NCI-H1930 (cell line): ENCODE data around the gene ARAP3.
"Not testable (repeated sequence)": the region's sequence is repeated elsewhere in the genome, so short reads cannot be mapped to it uniquely, and the experiment has no call there.

ENCODE experiments used
- DNase-seq, 2 experiments: peaks; one replicate each; lab custom pipeline; 2025; lab: John Stamatoyannopoulos, UW

The ARAP3 gene, protein sequence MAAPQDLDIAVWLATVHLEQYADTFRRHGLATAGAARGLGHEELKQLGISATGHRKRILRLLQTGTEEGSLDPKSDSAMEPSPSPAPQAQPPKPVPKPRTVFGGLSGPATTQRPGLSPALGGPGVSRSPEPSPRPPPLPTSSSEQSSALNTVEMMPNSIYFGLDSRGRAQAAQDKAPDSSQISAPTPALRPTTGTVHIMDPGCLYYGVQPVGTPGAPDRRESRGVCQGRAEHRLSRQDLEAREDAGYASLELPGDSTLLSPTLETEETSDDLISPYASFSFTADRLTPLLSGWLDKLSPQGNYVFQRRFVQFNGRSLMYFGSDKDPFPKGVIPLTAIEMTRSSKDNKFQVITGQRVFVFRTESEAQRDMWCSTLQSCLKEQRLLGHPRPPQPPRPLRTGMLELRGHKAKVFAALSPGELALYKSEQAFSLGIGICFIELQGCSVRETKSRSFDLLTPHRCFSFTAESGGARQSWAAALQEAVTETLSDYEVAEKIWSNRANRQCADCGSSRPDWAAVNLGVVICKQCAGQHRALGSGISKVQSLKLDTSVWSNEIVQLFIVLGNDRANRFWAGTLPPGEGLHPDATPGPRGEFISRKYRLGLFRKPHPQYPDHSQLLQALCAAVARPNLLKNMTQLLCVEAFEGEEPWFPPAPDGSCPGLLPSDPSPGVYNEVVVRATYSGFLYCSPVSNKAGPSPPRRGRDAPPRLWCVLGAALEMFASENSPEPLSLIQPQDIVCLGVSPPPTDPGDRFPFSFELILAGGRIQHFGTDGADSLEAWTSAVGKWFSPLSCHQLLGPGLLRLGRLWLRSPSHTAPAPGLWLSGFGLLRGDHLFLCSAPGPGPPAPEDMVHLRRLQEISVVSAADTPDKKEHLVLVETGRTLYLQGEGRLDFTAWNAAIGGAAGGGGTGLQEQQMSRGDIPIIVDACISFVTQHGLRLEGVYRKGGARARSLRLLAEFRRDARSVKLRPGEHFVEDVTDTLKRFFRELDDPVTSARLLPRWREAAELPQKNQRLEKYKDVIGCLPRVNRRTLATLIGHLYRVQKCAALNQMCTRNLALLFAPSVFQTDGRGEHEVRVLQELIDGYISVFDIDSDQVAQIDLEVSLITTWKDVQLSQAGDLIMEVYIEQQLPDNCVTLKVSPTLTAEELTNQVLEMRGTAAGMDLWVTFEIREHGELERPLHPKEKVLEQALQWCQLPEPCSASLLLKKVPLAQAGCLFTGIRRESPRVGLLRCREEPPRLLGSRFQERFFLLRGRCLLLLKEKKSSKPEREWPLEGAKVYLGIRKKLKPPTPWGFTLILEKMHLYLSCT (N-terminal part only)

GRCh38 chr5:141681695-141682641 is at the start of gene ARAP3:
TSS of gene ARAP3 (minus strand) at chr5:141682230. CDS start at chr5:141680486, 1,744 bp downstream.
- DNase-seq = no peak

GRCh38 chr5:141729387-141730006 is 47.5 kb upstream of the ARAP3 start:
- DNase-seq = no peak

- DNase-seq = no peak
Measured at GRCh38 chr5:141725891-141726290, 43.9 kb upstream of the ARAP3 start.

- DNase-seq = not testable (repeated sequence)
Measured at GRCh38 chr5:141725174-141725573, 43.1 kb upstream of the ARAP3 start.

- DNase-seq = no peak
Measured at GRCh38 chr5:141722266-141722665, 40.2 kb upstream of the ARAP3 start.

- DNase-seq = no peak
Measured at GRCh38 chr5:141717043-141717442, 35.0 kb upstream of the ARAP3 start.

- no peak for DNase-seq
Measured at GRCh38 chr5:141716468-141716867, 34.4 kb upstream of the ARAP3 start.

DNA sequence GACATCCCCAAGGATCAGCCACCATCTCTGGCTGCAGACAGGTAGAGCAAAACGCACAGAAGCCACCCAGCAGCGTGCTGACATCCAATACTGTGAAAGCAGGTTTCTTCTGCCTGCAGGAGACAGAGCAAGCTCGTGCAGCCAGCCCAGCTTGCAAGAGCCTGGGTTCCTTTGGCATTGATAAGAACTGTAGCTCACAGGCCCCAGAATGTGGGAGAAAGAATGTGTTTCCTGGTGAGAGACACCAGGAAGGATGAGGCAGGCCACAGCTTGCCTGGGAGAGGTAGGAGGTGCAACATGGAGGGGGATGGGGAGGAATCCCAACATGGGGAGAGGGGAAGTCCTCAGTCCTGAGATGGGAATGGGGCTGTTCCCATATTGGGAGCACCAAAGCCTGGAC is 34.0 kb upstream of the ARAP3 start:
- no peak for DNase-seq

DNA sequence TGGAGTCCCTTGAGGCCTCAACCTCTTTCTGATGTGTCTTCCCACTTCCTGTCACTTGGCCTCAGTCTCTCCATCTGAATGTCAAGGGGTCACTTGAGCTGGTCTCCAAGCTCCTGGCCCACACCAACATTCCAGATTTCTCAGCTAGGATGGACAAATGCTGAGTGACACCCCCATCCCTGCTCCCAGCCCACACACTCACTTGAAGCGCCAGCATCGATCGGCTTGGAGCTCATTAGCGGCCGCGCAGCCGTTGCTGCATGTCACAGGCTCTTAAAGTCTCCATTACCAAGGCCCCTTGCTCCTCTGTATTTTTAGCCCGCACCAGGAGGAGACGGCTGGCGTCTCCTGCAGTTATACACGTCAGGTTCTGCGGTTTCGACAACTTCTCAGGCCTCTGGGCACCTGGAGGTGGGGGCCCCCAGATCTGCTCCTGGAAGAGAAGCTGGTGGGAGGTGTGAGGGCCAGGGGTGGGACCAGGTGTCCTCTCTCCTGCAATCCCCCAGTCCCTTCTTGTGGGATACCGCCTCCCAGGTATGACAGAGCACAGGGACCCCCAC is 33.4 kb upstream of the ARAP3 start:
- DNase-seq = no peak

- DNase-seq = no peak
Measured at GRCh38 chr5:141714542-141715310, 32.7 kb upstream of the ARAP3 start.

DNA sequence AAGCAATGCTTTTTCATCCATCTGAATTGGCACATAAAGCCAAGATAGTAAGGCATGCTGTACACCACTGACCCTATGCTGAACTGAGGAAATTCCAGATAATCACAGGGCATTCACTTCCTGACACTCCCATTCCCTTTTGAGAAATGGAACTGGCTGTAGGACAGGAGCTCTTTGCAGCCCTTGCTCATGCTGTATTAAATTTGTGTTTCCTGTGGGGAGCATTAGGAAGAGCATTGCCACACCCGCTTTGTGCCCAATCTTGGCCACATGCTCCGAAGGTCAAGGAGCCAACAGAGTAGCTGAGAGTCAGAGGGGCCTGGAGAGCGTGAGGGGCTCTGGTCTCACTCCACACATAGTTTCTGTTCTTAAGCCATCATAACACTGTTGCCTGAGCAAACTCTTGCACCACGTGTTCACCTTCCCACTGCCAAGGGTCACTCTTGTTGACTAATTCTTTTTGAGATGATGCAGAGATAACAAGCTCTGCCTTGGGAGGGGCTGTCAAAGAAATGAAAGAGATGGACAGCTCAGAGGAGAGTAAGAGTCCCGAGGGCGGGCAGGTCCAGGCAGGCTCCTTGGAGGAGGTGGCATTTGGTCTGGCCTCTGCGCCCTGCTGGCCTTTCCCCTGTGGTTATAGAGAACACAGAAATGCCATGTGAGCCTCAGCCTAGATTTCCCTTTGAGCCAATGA is 31.7 kb upstream of the ARAP3 start:
- DNase-seq = no peak

DNA sequence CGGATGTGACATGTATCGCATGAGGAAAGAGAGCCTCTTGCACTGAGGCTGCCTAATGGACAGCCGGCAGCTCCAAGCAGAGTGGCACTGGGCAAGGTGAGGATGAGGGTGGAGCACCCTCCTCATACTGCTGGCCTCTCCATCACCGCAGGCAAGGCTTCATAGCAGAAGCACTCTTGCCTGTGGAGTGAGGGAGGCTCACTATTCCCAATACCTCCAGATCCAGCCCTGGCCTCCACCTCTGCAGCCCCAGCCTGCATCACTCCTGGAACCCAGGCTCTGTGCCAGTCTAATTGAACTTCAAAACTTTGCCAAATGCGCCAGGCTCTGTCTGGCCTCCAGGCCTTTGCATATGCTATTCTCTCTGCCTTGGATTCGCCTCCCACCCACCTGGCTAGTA is 29.7 kb upstream of the ARAP3 start:
- no peak for DNase-seq

- DNase-seq = no peak
Measured at GRCh38 chr5:141709699-141710267, 27.8 kb upstream of the ARAP3 start.

DNA sequence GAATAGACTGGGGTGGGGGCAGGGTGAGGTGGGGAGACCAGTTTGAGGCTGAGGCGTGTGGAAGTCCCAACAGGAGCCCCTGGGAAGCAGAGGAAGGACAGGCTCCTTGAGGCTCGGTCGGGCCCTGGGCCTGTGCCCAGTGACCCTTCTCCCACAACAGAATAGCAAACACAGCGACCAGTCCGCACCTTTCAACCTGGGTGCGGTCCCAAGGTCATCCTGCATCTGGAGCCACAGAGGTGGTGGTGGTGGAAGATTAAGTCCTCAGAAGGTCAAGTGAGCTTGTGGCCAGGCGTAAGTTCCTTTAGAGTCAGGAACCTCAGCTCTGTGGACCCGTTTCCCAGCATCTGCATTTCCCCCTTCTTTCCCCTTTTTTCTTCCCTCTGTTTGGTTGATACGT is 26.0 kb upstream of the ARAP3 start:
- no peak for DNase-seq

DNA sequence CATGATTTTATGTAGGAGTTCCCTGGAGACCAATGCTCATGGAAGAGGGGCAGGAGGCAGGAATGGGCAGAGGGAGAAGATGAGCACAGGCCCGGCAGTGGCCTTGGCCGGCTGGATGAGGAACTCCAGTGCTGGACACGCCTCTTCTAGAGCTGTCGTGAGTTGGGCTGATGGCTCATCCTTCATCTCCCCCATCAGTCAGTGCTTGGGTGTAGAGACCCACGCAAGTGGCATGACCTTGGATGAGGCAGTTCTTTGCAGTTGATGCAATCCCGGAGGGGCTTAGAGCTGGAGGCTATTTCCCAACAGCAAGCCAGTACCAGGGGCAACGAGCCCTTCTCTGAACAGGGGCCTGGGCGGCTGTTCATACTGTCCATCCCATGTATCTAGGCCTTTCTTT is 25.5 kb upstream of the ARAP3 start:
- no peak for DNase-seq

DNA sequence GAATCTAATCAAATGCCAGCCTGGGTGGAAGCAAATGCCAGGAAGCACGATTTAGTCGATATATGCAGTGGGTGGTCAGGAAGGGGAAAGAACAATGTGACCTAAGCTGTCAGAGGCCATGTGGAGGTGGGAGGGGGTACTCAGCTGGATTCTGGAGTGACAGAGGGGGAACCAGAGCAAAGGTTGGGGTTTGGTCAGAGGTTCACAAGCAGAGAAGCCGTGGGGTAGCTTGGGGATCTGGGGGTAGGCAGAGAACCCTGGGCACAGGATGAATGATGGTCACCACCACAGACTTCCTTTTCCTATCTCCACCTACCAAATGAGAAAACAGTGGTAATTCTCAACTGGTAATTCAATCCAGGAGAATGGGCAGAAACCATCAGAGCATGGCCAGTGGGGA is 24.1 kb upstream of the ARAP3 start:
- DNase-seq = no peak

- DNase-seq = no peak
Measured at GRCh38 chr5:141705469-141705868, 23.4 kb upstream of the ARAP3 start.

DNA sequence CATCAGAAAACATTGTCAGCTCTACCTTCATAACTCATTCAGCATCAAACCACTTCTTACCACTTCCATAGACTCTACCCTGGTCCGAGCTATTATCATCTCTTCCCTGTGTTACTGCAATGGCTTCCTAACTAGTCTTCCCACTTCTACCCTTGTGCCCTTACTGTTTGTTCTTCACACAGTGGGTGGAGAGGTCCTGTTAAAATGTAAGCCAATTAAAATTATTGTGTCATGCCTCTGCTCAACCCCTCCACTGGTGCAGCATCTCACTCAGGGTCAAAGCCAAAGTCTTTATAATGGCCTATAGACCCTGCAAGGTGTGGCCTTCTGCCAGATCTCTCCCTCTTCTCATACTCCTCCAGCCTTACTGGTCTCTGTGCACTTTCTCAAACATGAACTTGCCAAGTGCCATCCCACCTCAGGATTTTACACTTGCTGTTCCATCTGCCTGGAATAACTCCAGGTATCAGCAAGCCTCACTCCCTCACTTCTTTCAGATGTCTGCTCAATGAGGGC is 22.8 kb upstream of the ARAP3 start:
- DNase-seq = no peak
